TTC549 (cell line): ENCODE measurements around the gene CCDC107.
"Not testable (repeated sequence)": the region's sequence is repeated elsewhere in the genome, so short reads cannot be mapped to it uniquely, and the experiment has no call there.

Source experiments
- FAIRE-seq: peaks from 2 replicates; lab custom pipeline; 2012; peaks lifted over from hg19 to GRCh38; lab: Jason Lieb, UNC

The CCDC107 gene

DNA sequence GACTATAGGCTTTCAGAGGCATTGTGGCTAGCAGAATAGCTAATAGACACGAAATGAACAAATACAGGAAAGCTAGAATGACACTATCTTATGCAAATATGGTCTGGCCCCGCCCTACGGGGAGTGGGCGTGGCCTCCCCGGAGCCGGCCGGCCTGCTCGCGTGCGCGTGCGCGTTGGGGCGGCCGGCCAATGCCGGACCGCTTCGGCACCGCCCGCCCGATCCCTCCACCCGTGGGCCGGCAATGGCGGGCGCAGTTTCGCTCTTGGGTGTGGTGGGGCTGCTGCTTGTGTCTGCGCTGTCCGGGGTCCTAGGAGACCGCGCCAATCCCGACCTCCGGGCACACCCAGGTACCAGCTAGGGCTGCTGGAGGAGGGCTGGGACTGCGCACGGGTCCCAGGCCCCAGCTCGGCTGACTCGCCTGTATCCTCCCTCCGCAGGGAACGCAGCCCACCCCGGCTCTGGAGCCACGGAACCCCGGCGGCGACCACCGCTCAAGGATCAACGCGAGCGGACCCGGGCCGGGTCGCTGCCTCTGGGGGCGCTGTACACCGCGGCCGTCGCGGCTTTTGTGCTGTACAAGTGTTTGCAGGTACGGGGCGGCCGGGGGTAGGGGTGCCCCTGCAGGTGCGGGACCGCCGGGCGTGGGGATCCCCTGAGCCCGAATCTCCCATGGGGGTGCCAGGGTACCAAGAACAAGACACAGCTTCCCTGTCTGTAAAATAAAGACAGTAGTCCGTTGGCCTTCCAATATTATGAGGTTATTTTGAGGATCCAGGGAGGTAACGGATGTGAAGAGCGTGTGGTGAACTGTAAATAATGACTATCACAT is at the start of gene CCDC107:
Gene CCDC107, plus strand, starts transcription at position 156 of the 831 bp plus-strand sequence. Its CDS starts 88 bp downstream, at position 244.
- FAIRE-seq, result no peak

DNA sequence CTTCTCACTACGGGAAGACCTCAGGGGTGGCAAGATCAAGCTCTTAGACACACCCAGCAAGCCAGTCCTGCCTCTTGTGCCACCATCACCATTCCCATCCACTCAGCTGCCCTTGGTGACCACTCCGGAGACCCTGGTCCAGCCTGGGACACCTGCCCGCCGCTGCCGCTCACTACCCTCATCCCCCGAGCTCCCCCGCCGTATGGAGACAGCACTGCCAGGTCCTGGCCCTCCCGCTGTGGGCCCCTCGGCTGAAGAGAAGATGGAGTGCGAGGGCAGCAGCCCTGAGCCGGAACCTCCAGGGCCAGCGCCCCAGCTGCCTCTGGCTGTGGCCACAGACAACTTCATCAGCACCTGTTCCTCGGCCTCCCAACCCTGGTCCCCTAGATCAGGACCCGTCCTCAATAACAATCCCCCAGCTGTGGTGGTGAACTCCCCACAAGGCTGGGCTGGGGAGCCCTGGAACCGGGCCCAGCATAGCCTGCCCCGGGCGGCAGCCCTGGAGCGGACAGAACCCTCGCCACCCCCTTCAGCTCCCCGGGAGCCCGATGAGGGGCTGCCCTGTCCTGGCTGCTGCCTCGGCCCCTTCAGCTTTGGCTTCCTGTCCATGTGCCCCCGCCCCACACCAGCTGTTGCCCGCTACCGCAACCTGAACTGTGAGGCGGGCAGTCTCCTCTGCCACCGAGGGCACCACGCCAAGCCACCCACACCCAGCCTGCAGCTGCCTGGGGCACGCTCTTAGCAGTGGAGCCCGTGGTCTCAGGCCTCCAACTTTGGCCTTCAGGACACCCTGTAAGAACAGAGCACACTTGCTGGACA is 48.9 kb upstream of the CCDC107 start:
- FAIRE-seq, result no peak

- FAIRE-seq, result no peak
Measured at GRCh38 chr9:35609820-35610163, 48.3 kb upstream of the CCDC107 start.

GRCh38 chr9:35611230-35611797 is 46.8 kb upstream of the CCDC107 start:
- no peak for FAIRE-seq

- FAIRE-seq, result not testable (repeated sequence)
Measured at GRCh38 chr9:35612066-35612465, 46.0 kb upstream of the CCDC107 start.

- FAIRE-seq, result no peak
Measured at GRCh38 chr9:35612843-35613242, 45.2 kb upstream of the CCDC107 start.

DNA sequence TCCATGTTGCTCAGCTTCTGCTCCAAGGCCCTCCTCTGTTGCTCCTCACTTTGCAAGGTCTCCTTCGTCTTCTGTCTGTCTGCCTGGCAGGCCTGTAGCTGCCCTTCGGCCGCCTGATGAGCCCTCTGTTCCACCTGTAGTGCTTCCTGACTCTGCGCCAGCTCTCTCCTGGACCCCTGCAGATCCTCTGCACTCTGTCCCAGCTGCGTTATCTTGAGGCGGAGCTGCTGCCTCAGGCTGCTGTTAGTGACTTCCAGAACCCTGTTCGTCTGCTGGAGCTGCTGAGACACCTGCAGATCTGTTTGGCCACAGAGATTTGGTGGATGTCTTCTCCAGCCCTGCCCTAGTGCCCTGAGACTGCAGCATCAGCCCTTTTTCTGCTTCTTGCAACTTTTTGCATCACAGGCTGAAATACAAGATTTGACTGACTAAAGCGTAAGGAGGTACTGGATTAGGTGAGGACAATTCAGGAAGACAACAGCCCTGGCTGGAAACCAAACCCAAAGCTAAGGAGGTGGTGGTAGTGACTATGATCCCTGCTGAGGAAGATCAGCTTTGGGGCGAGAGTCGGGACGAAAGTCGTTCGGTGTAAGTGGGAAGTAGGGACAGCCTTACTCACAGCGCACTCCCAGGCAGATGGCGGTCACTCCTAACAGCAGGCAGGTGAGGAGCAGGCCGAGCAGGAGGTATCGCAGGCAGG is 42.0 kb upstream of the CCDC107 start:
- no peak for FAIRE-seq

- no peak for FAIRE-seq
Measured at GRCh38 chr9:35616681-35617459, 41.2 kb upstream of the CCDC107 start.

DNA sequence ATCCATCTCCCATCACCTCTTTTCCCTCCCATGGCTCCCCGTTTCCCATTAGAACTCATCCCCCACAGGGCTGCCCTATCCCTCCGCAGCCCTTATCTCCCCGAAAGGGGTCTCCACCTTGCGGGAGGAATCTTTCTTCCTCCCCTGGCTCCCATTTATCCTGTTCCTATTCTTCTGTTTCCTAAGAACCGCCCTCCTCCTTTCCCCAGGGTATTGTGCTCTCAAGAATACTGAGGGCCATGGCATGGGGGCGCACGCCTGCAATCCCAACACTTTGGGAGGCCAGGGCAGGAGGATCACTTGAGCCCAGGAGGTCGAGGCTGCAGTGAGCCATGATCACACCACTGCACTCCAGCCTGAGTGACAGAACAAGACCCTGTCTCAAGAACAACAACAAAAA is 40.5 kb upstream of the CCDC107 start:
- FAIRE-seq, result no peak

- FAIRE-seq, result no peak
Measured at GRCh38 chr9:35618325-35618727, 39.8 kb upstream of the CCDC107 start, which contains the start of gene CD72. Gene CD72, minus strand, starts transcription at chr9:35618413. Its CDS starts 110 bp downstream, at chr9:35618303.

DNA sequence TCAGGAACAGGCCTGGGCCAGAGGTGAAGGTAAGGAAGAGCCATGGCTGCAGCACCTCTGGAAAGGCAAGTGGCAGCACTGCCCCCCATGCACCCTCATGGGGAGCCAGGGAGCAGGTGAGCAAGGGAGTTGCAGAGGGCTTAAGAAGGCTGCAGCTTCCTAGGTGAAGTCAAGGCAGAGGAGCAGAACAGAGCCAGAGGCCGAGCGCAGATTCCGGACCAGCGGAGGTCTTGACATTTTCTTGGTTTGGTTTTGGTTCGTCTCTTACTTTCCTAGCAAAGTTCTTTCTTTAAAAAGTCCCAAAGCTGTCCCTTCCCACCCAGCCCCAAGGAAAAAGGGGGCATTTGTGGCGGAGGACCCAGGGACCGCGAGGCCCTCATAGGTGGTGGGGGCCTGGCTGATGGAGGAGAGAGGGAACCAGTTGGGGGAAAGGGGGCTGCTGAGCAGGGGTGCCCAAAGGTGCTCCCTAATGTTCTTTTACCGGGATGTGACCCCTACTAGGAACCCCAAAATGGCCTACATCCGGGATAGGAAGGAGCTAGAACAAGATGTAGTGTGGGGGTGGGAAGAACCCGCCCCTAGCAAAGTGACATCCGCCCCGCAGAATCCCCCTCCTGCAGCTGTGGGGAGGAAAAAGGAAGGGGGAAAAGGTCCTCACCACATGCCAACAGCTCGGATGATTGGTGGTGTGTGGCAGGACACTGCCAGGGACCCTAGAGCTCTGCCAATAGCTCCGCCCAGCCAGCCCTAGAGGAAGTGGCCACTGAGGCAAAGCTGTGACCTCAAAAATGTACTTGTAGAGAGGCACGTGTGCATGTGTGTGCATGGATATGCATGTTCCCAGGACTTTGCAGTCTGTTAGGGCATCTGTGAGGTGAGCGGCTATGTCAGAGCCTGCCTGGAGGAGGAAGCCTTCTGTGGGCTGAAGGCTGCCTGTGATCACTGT is 39.0 kb upstream of the CCDC107 start:
- FAIRE-seq, result no peak

GRCh38 chr9:35619800-35620158 is 38.3 kb upstream of the CCDC107 start:
- no peak for FAIRE-seq

DNA sequence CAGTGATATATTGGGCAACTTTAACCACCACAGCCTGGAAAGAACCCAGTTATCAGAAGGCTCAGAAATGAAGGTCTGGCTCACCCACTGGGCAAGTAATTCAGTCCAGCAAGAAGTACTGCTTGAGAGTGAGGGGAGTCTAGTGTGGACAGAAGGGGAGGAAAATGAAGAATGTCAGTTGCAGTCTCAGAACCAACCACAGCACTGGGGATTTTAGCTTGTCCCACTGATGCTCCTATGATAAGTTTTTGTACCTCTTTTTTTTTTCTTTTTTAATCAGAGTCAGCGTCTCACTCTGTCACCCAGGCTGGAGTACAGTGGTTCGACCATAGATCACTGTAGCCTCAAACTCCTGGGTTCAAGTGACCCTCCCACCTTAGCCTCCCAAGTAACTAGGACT is 30.5 kb upstream of the CCDC107 start:
- no peak for FAIRE-seq

DNA sequence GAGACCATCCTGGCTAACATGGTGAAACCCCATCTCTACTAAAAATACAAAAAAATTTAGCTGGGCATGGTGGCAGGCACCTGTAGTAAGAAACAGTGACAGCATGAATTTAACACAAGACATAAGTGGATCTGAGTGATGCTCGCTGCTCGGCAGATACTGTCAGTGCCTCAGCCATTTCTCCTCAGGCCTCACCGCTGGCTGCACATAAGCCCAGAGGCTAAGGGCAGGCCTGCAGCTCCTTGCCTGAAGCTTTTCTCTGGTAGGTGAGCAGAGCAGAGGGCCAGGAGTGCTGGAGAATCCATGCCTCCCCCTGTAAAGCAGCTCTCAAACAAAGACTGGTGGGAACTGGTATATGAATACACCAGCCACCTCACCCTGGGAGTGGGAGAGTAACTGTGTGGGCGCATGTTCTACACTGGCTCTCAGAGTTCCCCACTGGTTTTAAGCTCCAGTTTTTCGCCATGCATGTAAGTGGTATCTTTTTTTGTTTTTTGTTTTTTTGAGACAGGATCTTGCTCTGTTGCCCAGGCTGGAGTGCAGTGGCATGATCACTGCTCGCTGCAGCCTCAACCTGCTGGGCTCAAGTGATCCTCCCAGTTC is 29.6 kb upstream of the CCDC107 start:
- FAIRE-seq, result no peak

GRCh38 chr9:35629597-35629996 is 28.5 kb upstream of the CCDC107 start:
- FAIRE-seq, result no peak

GRCh38 chr9:35635730-35636129 is 22.4 kb upstream of the CCDC107 start:
- FAIRE-seq, result no peak

DNA sequence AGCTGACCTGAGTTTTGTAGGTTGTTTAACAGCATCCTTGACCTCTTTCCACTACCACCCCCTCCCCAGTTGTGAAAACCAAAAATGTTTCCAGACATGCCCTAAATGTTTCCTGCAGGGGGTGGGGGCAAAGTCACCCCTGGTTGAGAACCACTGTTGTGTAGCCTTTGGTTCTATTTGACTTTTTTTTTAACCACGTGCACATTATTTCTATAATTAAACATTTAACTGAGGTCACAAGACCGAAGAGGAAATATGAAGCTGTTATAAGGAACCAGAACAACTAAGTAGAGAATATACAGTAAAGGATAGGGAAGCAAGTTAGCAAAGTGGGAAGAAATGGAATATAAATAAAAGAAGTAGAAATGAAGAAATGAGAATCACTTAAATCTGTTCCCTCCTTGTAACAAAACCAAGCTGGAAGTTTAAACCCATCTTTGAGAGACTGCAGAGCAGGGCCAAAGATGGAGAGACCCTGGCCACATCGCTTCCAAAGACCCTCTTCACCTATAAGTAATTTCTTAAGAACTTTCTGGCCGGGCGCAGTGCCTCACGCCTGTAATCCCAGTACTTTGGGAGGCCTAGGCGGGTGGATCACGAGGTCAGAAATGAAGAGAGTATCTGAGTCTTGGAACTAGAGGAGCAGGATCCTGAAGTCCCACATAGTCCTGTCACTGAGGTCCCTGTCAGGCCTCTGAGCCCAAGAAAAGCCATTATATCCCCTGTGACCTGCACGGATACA is 21.8 kb upstream of the CCDC107 start:
- no peak for FAIRE-seq

DNA sequence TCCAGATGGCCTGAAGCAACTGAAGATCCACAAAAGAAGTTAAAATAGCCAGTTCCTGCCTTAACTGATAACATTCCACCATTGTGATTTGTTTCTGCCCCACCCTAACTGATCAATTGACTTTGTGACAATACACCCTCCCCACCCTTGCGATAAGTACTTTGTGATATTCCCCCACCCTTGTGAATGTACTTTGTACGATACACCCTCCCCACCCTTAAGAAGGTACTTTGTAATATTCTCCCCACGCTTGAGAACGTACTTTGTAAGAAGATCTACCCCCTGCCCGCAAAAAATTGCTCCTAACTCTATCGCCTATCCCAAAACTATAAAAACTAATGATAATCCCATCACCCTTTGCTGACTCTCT is 21.2 kb upstream of the CCDC107 start:
- FAIRE-seq, result not testable (repeated sequence)

DNA sequence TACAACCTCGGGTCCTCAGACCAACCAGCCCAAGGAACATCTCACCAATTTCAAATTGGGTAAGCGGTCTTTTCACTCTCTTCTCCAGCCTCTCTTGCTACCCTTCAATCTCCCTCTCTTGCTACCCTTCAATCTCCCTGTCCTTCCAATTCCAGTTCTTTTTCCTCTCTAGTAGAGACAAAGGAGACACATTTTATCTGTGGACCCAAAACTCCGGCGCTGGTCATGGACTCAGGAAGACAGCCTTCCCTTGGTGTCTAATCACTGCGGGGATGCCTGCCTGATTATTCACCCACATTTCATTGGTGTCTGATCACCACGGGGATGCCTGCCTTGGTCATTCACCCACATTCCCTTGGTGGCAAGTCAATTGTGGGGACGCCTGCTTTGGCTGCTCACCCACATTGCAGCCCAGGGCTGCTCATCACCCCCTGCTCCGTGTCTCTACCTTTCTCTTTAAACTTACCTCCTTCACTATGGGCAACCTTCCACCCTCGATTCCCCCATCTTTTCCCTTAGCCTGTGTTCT is 20.6 kb upstream of the CCDC107 start:
- not testable (repeated sequence) for FAIRE-seq
